CD8-positive, alpha-beta memory T cell (primary cell): ENCODE data around the gene CDHR2. TPM values are rescaled to one million over a fixed set of nuclear protein-coding genes. Genes with fewer than 3 reads are reported as not detected.
A peak's percentile ranks its signal among the peaks of the same experiment; 100 is the strongest.

Experiments
- CTCF ChIA-PET: fragments of 350-600 bp; sonication (Branson Sonifier 250); formaldehyde crosslinking; loops from one replicate; lab custom pipeline; 2021; ENCODE audit warnings: antibody characterized with exemption; lab: Charles Lee
- POLR2A ChIA-PET: fragments of 350-600 bp; sonication (Branson Sonifier 250); formaldehyde crosslinking; loops from one replicate; lab custom pipeline; 2021; ENCODE audit warnings: antibody characterized with exemption; lab: Charles Lee
- DNase-seq, 5 donors: peaks; one replicate each; pipeline versions ENCODE4 v3.0.0 to v3.0.0-alpha.2; 2020 to 2022; ENCODE audit warnings: mixed read lengths in 1 of 5
- H3K27ac ChIP-seq: one replicate; pipeline ENCODE4 v1.7.0; 2013; ENCODE audit warnings: low read depth, mild to moderate bottlenecking, low read length, moderate library complexity
- H3K27me3 ChIP-seq: 2 replicates; pipeline ENCODE4 v1.7.0; 2013; ENCODE audit warnings: low read length, mild to moderate bottlenecking; ENCODE audit not compliant: insufficient read depth, poor library complexity, severe bottlenecking
- H3K36me3 ChIP-seq: 2 replicates; pipeline ENCODE4 v1.7.0; 2013; ENCODE audit warnings: mild to moderate bottlenecking, low read length, moderate library complexity; ENCODE audit not compliant: insufficient read depth
- H3K4me1 ChIP-seq: 2 replicates; pipeline ENCODE4 v1.7.0; 2013; ENCODE audit warnings: mild to moderate bottlenecking, low read length, moderate library complexity; ENCODE audit not compliant: insufficient read depth
- H3K4me3 ChIP-seq: 2 replicates; pipeline ENCODE4 v1.7.0; 2013; ENCODE audit warnings: mild to moderate bottlenecking, low read length
- H3K9me3 ChIP-seq: 2 replicates; pipeline ENCODE4 v1.7.0; 2013; ENCODE audit warnings: mild to moderate bottlenecking, low read length
- H3K27ac Mint-ChIP-seq, 8 donors: one replicate each; pipeline ENCODE4 v1.8.0; 2020 to 2021; ENCODE audit warnings: mixed read lengths in 8 of 8, mild to moderate bottlenecking in 6 of 8, inconsistent platforms in 3 of 8, moderate library complexity in 3 of 8
- H3K27me3 Mint-ChIP-seq, 2 donors: one replicate each; pipeline ENCODE4 v1.8.0; 2020 to 2021; ENCODE audit warnings: mixed read lengths in 2 of 2, mild to moderate bottlenecking in 1 of 2, moderate library complexity in 1 of 2
- H3K36me3 Mint-ChIP-seq, 3 donors: one replicate each; pipeline ENCODE4 v1.8.0; 2020 to 2021; ENCODE audit warnings: mixed read lengths in 3 of 3, inconsistent platforms in 1 of 3, mild to moderate bottlenecking in 1 of 3
- H3K4me1 Mint-ChIP-seq, 3 donors: one replicate each; pipeline ENCODE4 v1.8.0; 2020 to 2021; ENCODE audit warnings: mixed read lengths in 3 of 3, inconsistent platforms in 1 of 3, mild to moderate bottlenecking in 1 of 3
- H3K4me3 Mint-ChIP-seq, 7 donors: one replicate each; pipeline ENCODE4 v1.8.0; 2020 to 2021; ENCODE audit warnings: mixed read lengths in 7 of 7, mild to moderate bottlenecking in 6 of 7, moderate library complexity in 4 of 7, inconsistent platforms in 2 of 7
- H3K9me3 Mint-ChIP-seq, 5 donors: one replicate each; pipeline ENCODE4 v1.8.0; 2020 to 2022; ENCODE audit warnings: mixed read lengths in 5 of 5, mild to moderate bottlenecking in 3 of 5, moderate library complexity in 2 of 5, inconsistent platforms in 1 of 5
- polyA plus RNA-seq: library from polyadenylated mRNA; unstranded; fragments of 300-500 nt; fragmentation: Illumina TruSeq; gene quantifications from one replicate; pipeline ENCODE4 v1.2.3, GENCODE V29; 2021
- total RNA-seq, 2 experiments: library from RNA; stranded (reverse); gene quantifications; one replicate each; pipeline ENCODE4 v1.2.3, GENCODE V29; 2021

Gene CDHR2
- total and polyA plus RNA-seq, 3 experiments from 2014 or later = 0.49 to 1.1 TPM; not detected in 1

DNA sequence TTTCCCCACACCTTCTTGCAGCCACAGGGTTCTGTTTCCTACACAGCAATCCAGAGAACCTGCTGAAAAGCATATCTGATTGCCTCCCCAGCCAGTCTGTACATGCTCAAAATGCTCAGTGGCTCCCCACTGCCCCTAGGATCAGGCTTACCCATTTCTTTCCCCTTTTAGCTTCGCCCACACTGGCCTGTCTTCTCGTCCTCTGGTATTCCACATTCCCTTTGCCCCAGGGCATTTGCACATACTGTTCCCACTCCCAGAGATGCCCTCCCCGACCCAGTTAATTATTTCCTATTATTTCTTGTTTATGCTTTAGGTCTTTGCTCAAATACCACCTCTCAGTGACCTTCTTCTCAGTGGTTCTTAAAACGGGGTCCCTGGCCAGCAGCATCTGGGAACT, 91.5 kb downstream of the CDHR2 start:
- CTCF ChIA-PET = interaction anchor here (1.0 to 2.2 kb wide), 2 partner anchors 16 to 20 kb away, joined by 3 to 10 read pairs; no protein-coding TSS in a partner anchor

DNA sequence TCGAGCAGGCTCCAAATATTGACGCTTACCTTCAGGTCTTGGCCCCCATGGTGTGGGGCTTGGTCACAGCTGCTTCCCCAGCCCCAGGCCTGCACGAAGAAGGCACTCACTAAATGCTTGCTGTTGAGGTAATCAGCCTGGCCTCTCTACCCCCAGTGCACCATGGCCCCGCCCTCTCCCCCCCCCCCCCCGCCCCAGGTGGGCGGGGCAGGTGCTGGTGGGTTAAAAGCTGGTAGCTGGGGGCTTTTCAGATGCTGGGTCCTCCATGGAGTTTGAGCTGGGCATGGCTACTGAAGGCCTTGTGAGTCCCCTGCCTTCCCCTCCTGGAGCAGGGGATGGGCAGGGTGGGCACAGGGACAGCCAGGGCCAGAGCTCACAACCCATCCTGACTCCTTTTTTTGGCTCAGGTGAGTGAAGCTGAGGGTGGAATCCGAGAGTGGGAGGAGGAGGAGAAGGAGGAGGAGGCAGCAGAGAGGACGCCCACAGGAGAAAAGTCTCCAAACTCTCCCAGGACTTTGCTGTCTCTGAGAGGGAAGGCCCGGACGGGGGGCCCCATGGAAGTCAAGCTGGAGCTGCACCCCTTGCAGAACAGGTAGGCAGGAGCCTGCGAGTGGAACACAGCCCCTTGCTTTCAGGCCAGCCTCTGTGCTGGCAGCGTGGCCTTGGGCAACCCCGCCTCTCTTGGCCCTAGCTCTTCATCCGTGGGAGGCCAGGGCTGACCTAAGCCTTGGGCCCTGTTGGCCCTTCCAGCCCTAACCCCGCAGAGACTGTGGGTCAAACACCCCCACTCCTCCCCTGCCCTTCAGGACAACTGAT, 93.7 kb downstream of the CDHR2 start:
- CTCF ChIA-PET = no interaction called here
- Histone ChIP-seq H3K36me3 (no peaks in the 10 kb centered on the region), H3K27me3 (no peaks in the 10 kb centered on the region), H3K27ac (no peak overlapping the region), H3K4me3 (no peak overlapping the region), H3K4me1 (peaks cover 9% of the 10 kb centered on the region), H3K9me3 (no peaks in the 10 kb centered on the region)
- Mint-ChIP-seq H3K27me3 (no peaks in the 10 kb centered on the region), H3K4me1 (peaks cover 11 to 19% (median 14%) of the 10 kb centered on the region in 3 donors), H3K27ac (no peak overlapping the region), H3K9me3 (no peaks in the 10 kb centered on the region), H3K36me3 (no peaks in the 10 kb centered on the region), H3K4me3 (no peak overlapping the region)
- DNase-seq = no peak
- POLR2A ChIA-PET = no interaction called here

More for the DNA sequence above, 91.5 kb downstream of the CDHR2 start:
- no peak overlapping the region for H3K4me3 Mint-ChIP-seq
- no peak overlapping the region for H3K4me3 ChIP-seq
- no peak overlapping the region for H3K27ac Mint-ChIP-seq
- H3K9me3 ChIP-seq = no peaks in the 10 kb centered on the region
- peaks cover 0 to 2% (median 0%) of the 10 kb centered on the region in 5 donors for H3K9me3 Mint-ChIP-seq
- H3K36me3 ChIP-seq = no peaks in the 10 kb centered on the region
- no peaks in the 10 kb centered on the region for H3K4me1 Mint-ChIP-seq
- no peak overlapping the region for H3K27ac ChIP-seq
- peaks cover 0 to 20% of the 10 kb centered on the region in 2 donors for H3K27me3 Mint-ChIP-seq
- H3K36me3 Mint-ChIP-seq = no peaks in the 10 kb centered on the region
- H3K27me3 ChIP-seq = peaks cover under 1% of the 10 kb centered on the region
- no peaks in the 10 kb centered on the region for H3K4me1 ChIP-seq
- POLR2A ChIA-PET = no interaction called here
- no peak for DNase-seq

DNA sequence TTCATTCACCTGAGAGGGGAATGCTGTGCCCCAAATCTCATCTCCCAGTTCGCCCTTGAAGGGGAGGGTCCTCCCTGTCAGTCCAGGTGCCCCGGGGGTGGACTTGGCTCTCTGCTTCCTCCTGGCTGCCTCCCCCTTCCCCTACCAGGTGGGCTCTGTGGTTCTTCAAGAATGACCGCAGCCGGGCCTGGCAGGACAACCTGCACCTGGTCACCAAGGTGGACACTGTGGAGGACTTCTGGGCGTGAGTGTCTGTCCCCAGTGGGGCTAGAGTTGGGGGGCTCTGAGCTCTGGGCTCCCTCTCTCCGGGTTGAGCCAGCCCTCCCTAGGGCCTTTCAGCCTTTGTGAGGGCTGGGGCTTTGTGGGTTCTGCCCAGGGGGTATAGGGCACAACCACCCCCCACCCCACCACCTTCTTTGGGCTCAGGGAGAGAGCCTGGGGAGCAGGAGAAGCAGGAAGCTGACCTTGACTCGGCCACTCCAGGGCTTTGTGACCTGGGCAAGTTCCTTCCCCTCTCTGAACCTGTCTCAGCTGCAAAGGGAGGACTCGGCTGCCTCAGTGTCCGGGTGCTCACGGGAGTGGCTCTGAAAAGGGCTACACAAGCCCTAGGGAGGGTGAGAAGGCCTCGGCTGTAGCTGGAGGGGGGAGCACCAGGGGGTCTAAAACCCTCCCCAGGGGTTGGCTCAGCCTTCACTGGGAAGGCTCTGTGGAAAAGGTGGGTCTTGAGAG, 94.5 kb downstream of the CDHR2 start:
- Mint-ChIP-seq H3K4me3 (no peak overlapping the region), H3K36me3 (no peaks in the 10 kb centered on the region), H3K27ac (no peak overlapping the region), H3K9me3 (no peaks in the 10 kb centered on the region), H3K4me1 (peaks cover 17 to 26% (median 20%) of the 10 kb centered on the region in 3 donors), H3K27me3 (no peaks in the 10 kb centered on the region)
- Histone ChIP-seq H3K36me3 (no peaks in the 10 kb centered on the region), H3K27ac (no peak overlapping the region), H3K9me3 (no peaks in the 10 kb centered on the region), H3K4me3 (no peak overlapping the region), H3K27me3 (no peaks in the 10 kb centered on the region), H3K4me1 (peaks cover 17% of the 10 kb centered on the region)
- ChIA-PET POLR2A (no interaction called here), CTCF (interaction anchor here (9.2 kb wide), 1 partner anchor 15 kb away, joined by 108 read pairs; no protein-coding TSS in a partner anchor)
- no peak for DNase-seq

DNA sequence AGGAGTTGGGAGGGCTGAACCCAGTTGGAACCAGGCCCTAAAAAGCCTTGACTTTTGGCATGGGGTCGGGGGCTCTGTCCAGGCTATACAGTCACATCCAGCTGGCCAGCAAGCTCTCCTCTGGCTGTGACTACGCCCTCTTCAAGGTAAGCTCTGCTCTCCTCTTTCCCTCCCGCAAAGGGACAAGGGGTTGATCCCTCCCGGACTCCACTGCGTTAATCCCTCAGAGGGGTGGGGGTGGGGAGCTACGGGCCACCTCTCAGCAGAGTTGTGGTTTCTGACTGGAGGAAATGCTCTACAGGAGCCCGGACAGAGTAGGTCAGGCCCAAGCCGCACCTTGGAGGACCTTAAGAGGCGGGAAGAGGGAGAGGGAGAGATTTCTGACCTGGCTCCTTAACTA, 95.2 kb downstream of the CDHR2 start:
- no peaks in the 10 kb centered on the region for H3K36me3 Mint-ChIP-seq
- ChIA-PET POLR2A (no interaction called here), CTCF (interaction anchor here (9.2 kb wide), 1 partner anchor 14 kb away, joined by 108 read pairs; no protein-coding TSS in a partner anchor)
- Histone ChIP-seq H3K36me3 (no peaks in the 10 kb centered on the region), H3K4me1 (peaks cover 23% of the 10 kb centered on the region), H3K27me3 (no peaks in the 10 kb centered on the region), H3K9me3 (no peaks in the 10 kb centered on the region), H3K4me3 (no peak overlapping the region), H3K27ac (no peak overlapping the region)
- DNase-seq = no peak
- H3K27ac Mint-ChIP-seq = peak overlapping the region in 1 of 8 donors; percentile 31
- H3K4me1 Mint-ChIP-seq = peaks cover 22 to 33% (median 26%) of the 10 kb centered on the region in 3 donors
- H3K27me3 Mint-ChIP-seq = no peaks in the 10 kb centered on the region
- H3K4me3 Mint-ChIP-seq = peak overlapping the region in 2 of 7 donors; percentile 66 to 81
- H3K9me3 Mint-ChIP-seq = no peaks in the 10 kb centered on the region

DNA sequence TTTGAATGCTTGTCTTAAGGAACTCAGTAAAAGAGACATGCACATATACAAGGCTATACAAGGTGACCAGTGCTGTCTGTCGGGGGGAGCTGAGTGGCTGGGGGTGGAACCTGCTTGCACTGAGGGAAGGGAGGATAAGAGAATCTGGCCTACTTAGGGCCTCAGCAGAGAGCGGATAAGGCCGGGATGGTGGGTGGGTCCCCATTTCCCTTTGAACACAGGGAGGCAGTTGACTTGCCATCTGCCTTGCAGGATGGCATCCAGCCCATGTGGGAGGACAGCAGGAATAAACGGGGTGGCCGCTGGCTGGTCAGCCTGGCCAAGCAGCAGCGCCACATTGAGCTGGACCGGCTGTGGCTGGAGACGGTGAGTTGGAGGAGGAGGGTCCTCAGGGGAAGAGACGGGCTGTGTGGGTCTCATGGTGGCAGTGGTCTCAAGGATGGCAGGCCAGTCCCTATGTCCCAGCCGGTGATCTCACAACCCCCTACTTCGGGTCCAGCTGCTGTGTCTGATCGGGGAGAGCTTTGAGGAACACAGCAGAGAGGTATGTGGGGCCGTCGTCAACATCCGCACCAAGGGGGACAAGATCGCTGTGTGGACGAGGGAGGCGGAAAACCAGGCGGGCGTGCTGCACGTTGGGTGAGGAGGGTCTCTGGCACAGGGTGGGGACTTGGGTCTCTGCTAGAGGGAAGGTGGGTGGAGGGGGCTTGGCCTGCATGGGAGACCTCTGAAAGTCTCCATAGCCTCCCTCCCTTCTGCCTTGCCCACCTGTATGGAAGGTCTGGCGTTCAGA, 95.9 kb downstream of the CDHR2 start:
- H3K4me1 Mint-ChIP-seq = peaks cover 28 to 39% (median 33%) of the 10 kb centered on the region in 3 donors
- peaks cover 31% of the 10 kb centered on the region for H3K4me1 ChIP-seq
- no peaks in the 10 kb centered on the region for H3K27me3 Mint-ChIP-seq
- H3K27ac Mint-ChIP-seq = peak overlapping the region in 2 of 8 donors; percentile 27 to 31
- H3K4me3 ChIP-seq = no peak overlapping the region
- DNase-seq = no peak
- H3K27ac ChIP-seq = no peak overlapping the region
- no peaks in the 10 kb centered on the region for H3K27me3 ChIP-seq
- no peaks in the 10 kb centered on the region for H3K36me3 ChIP-seq
- H3K9me3 Mint-ChIP-seq = no peaks in the 10 kb centered on the region
- H3K4me3 Mint-ChIP-seq = peak overlapping the region in 3 of 7 donors; percentile 20 to 81 (median 66)
- H3K9me3 ChIP-seq = no peaks in the 10 kb centered on the region
- no peaks in the 10 kb centered on the region for H3K36me3 Mint-ChIP-seq
- POLR2A ChIA-PET = no interaction called here
- CTCF ChIA-PET = interaction anchor here (9.2 kb wide), 1 partner anchor 13 kb away, joined by 108 read pairs; no protein-coding TSS in a partner anchor

Other genes with a start within 250 kb of the CDHR2 start
- gene KIAA1191, start 187.6 kb upstream of the CDHR2 start, total RNA-seq = 10 to 100 TPM; 35.6 to 37.0 TPM
- 63.6 TPM for gene KIAA1191, start 187.6 kb upstream of the CDHR2 start, polyA plus RNA-seq
- gene ARL10, start 183.9 kb upstream of the CDHR2 start, total RNA-seq = 10 to 100 TPM; 12.9 to 14.0 TPM
- gene ARL10, start 183.9 kb upstream of the CDHR2 start, polyA plus RNA-seq = 2.1 TPM
- gene NOP16, start 160.7 kb upstream of the CDHR2 start, total RNA-seq = 100 to 1,000 TPM; 157 to 160 TPM
- gene NOP16, start 160.7 kb upstream of the CDHR2 start, polyA plus RNA-seq = 33.5 TPM
- 100 to 1,000 TPM in 1 of 2 experiments, 10 to 100 TPM in 1; 98.3 to 101 TPM for gene HIGD2A, start 160.6 kb upstream of the CDHR2 start, total RNA-seq
- 221 TPM for gene HIGD2A, start 160.6 kb upstream of the CDHR2 start, polyA plus RNA-seq
- 10 to 100 TPM; 62.0 to 66.4 TPM for gene CLTB, start 132.8 kb upstream of the CDHR2 start, total RNA-seq
- 96.3 TPM for gene CLTB, start 132.8 kb upstream of the CDHR2 start, polyA plus RNA-seq
- gene FAF2, start 101.0 kb upstream of the CDHR2 start, total RNA-seq = 10 to 100 TPM; 45.1 to 45.2 TPM
- gene FAF2, start 101.0 kb upstream of the CDHR2 start, polyA plus RNA-seq = 13.5 TPM
- gene RNF44, start 11.9 kb upstream of the CDHR2 start, total RNA-seq = 10 to 100 TPM; 54.6 to 56.8 TPM
- 4.3 TPM for gene RNF44, start 11.9 kb upstream of the CDHR2 start, polyA plus RNA-seq
- 1 to 10 TPM; 2.3 to 2.7 TPM for gene GPRIN1, start 60.8 kb downstream of the CDHR2 start, total RNA-seq
- 0.43 TPM for gene GPRIN1, start 60.8 kb downstream of the CDHR2 start, polyA plus RNA-seq
- not detected for gene SNCB, start 81.2 kb downstream of the CDHR2 start, total RNA-seq
- not detected for gene SNCB, start 81.2 kb downstream of the CDHR2 start, polyA plus RNA-seq
- not detected for gene EIF4E1B, start 81.3 kb downstream of the CDHR2 start, total RNA-seq
- not detected for gene EIF4E1B, start 81.3 kb downstream of the CDHR2 start, polyA plus RNA-seq
- gene TSPAN17, start 98.1 kb downstream of the CDHR2 start, total RNA-seq = 10 to 100 TPM; 37.4 to 38.8 TPM
- 26.2 TPM for gene TSPAN17, start 98.1 kb downstream of the CDHR2 start, polyA plus RNA-seq